Fibroblast of the aortic adventitia (primary cell): Measurements from ENCODE around the gene LCE3A. TPM values are rescaled to one million over a fixed set of nuclear protein-coding genes. Genes with fewer than 3 reads are reported as not detected.
"Not testable (repeated sequence)": the region's sequence is repeated elsewhere in the genome, so short reads cannot be mapped to it uniquely, and the experiment has no call there.

Experiments
- DNase-seq: peaks from one replicate; pipeline ENCODE4 v3.0.0-alpha.2; 2010; ENCODE audit warnings: low read depth
- H3K4me3 ChIP-seq: 2 replicates; pipeline ENCODE4 v1.5.1; 2011; ENCODE audit warnings: low read depth, mild to moderate bottlenecking, control low read depth, low read length, moderate library complexity
- CTCF ChIP-seq: IDR thresholded peaks from 2 replicates; pipeline ENCODE4 v1.5.1; 2011; ENCODE audit warnings: mild to moderate bottlenecking, low read length, control low read depth, inconsistent platforms; ENCODE audit not compliant: insufficient read depth
- total RNA-seq: library from RNA; depleted of rRNA; stranded (reverse); fragments of >200 nt; gene quantifications from 2 replicates; pipeline ENCODE4 v1.2.3, GENCODE V29; 2012; ENCODE audit warnings: low replicate concordance

Gene LCE3A
- total RNA-seq: not detected in 2 replicates

- no peak for DNase-seq
- H3K4me3 ChIP-seq: no peak within 1 kb of the TSS
Observed at GRCh38 chr1:152622803-152623202, at the start of gene LCE3A. Gene LCE3A (minus strand): TSS chr1:152623103. CDS start chr1:152623103, 0 bp downstream.

GRCh38 chr1:152667648-152668047 lies 44.7 kb upstream of the LCE3A start:
- no peak for DNase-seq
- no peak overlapping the region for H3K4me3 ChIP-seq
- no peak for TF ChIP-seq CTCF

More at GRCh38 chr1:152622803-152623202, at the start of gene LCE3A:
- no peak for TF ChIP-seq CTCF

GRCh38 chr1:152666171-152666570 lies 43.3 kb upstream of the LCE3A start:
- DNase-seq, H3K4me3 ChIP-seq: not testable (repeated sequence)

- TF ChIP-seq CTCF: no peak
- DNase-seq: no peak
- H3K4me3 ChIP-seq: no peak within 1 kb of the TSS
Observed at GRCh38 chr1:152663098-152663497, 40.2 kb upstream of the LCE3A start, which contains the start of gene LCE2D. Gene LCE2D (plus strand): TSS chr1:152663380. CDS start chr1:152664106, 726 bp downstream.

GRCh38 chr1:152658649-152659048 lies 35.7 kb upstream of the LCE3A start:
- no peak for TF ChIP-seq CTCF
- H3K4me3 ChIP-seq: no peak overlapping the region
- DNase-seq: no peak

GRCh38 chr1:152657677-152658076 lies 34.8 kb upstream of the LCE3A start:
- no peak for DNase-seq
- no peak for TF ChIP-seq CTCF
- no peak overlapping the region for H3K4me3 ChIP-seq

- DNase-seq: no peak
- no peak for TF ChIP-seq CTCF
- H3K4me3 ChIP-seq: no peak overlapping the region
Observed at GRCh38 chr1:152656459-152656858, 33.6 kb upstream of the LCE3A start.

GRCh38 chr1:152654110-152654509 lies 31.2 kb upstream of the LCE3A start:
- peak; percentile 60 for DNase-seq
- H3K4me3 ChIP-seq: no peak overlapping the region
- TF ChIP-seq CTCF: peak; percentile 77
